GM10266 (cell line): ENCODE data around the gene FGGY.
"Not testable (repeated sequence)": the region's sequence is repeated elsewhere in the genome, so short reads cannot be mapped to it uniquely, and the experiment has no call there.

Experiments used
- DNase-seq: peaks from one replicate; pipeline ENCODE4 v3.0.0; 2012; ENCODE audit errors: extremely low spot score
- CTCF ChIP-seq: IDR thresholded peaks from 2 replicates; pipeline ENCODE4 v1.5.1; 2012; ENCODE audit warnings: mild to moderate bottlenecking, low read depth; ENCODE audit not compliant: control insufficient read depth, insufficient read depth; ENCODE audit errors: missing control alignments

Gene FGGY

GRCh38 chr1:59720326-59721115, 423.6 kb downstream of the FGGY start:
- DNase-seq: no peak
- TF ChIP-seq CTCF: no peak

- no peak for DNase-seq
- TF ChIP-seq CTCF: no peak
Measured at GRCh38 chr1:59730302-59730701, 433.4 kb downstream of the FGGY start.

GRCh38 chr1:59730759-59731478, 434.0 kb downstream of the FGGY start:
- DNase-seq: no peak
- TF ChIP-seq CTCF: no peak

GRCh38 chr1:59731591-59731990, 434.7 kb downstream of the FGGY start:
- no peak for TF ChIP-seq CTCF
- no peak for DNase-seq

GRCh38 chr1:59732214-59732955, 435.5 kb downstream of the FGGY start:
- no peak for DNase-seq
- no peak for TF ChIP-seq CTCF

- DNase-seq: no peak
- TF ChIP-seq CTCF: no peak
Measured at GRCh38 chr1:59733443-59734141, 436.7 kb downstream of the FGGY start.

GRCh38 chr1:59735927-59736326, 439.0 kb downstream of the FGGY start:
- not testable (repeated sequence) for DNase-seq
